Inflammatory macrophage (primary cell): ENCODE measurements around the gene HTR1D.
"Not testable (repeated sequence)": the region's sequence is repeated elsewhere in the genome, so short reads cannot be mapped to it uniquely, and the experiment has no call there.

Experiments
- DNase-seq, 2 donors: peaks; one replicate each; pipeline ENCODE4 v3.0.0-alpha.2; 2020 to 2022

HTR1D gene

DNA sequence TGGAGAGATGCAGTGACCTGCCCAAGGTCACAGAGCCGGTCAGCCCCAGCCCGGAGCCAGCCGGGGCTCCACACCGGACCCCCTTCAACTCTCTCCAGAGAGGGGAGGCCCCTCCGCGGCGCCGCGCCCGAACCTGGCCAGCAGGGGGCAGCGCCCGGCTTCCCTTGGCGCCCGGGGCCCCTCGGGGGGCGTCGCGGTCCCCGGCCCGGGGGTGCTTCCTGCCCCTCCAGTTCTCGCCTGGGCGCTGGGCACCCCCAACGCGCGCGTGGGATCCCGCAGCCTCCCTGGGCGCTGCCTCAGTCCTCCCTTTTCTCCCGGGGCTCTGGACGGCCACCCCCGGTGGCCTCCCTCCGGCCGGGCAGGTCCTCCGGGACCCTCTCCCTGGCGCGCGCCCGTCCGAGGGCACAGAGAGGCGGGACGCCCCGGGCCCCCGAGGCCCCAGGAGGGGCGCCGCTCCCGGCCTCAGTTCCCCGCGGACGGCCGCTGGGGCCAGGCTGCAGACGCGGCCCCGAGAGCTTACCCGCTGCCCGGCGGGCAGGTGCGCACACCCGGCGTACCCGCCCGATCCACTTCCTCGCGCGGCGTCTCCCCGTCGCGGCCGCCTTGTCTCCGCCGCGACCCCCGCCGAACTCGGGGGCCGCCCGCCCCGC is 406 bp downstream of the HTR1D start:
- no peak for DNase-seq

DNA sequence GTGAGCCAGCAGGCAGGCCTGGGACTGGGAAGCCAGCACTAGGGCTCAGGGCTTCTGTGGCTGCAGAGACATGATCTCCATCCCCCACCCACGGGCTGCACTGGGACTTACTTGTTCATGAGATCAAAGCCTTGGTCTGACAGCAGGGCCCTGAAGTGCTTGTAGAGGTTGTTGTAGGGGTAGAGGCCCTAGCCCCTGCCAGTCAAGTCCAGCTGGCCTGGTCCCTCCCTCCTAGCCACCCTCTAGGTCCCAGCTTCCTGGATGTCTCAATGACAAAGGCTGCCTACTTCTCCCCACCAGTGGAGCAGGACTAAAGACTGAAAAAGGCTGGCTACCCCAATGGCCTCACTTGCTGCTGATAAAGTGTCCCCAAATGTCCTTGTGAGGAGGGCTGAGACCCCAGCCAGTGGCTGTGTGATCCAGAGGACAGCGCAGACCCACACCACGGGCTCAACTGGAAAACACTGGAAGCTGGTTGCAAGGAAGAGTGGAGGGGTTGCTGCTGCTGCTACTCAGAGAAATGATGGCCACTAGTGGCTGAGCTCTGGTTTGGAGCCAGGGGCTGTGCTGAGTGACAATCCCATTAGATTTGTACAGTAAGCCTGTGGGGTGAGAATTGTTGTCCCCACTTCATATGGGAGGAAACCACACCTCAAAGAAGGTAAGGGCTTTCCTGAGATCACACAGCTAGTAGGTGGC is 1.4 kb downstream of the HTR1D start:
- no peak for DNase-seq

GRCh38 chr1:23215291-23215690 is 2.0 kb downstream of the HTR1D start:
- DNase-seq: no peak

- DNase-seq: no peak
These were observed 2.7 kb downstream of the HTR1D start for GRCh38 chr1:23214640-23215039.

GRCh38 chr1:23211955-23212354 is 5.3 kb downstream of the HTR1D start:
- DNase-seq: no peak

- DNase-seq: no peak
These were observed 6.3 kb downstream of the HTR1D start for GRCh38 chr1:23210963-23211362.

DNA sequence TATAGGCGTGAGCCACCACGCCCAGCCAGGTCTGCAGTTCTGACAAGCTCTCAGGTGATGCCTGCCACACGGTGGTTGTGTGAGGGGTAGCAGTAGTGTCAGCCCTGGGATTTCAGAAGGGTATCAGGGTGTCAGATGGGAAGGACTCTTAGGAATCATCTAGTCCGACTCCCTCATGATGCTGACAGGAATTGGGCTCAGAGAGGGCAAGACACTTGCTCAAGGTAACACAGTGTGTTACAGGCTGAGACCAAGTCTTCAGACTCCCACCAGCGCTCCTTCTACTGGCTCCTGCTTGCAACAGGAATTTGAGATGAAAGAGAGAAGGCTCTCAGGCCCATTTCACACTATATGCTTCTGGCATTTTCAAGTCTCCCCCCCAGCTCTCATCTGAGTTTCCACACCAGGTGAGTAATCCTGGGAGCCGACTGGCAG is 6.9 kb downstream of the HTR1D start:
- no peak for DNase-seq

GRCh38 chr1:23209770-23210169 is 7.5 kb downstream of the HTR1D start:
- DNase-seq: no peak

GRCh38 chr1:23208527-23208926 is 8.8 kb downstream of the HTR1D start:
- DNase-seq: no peak

DNA sequence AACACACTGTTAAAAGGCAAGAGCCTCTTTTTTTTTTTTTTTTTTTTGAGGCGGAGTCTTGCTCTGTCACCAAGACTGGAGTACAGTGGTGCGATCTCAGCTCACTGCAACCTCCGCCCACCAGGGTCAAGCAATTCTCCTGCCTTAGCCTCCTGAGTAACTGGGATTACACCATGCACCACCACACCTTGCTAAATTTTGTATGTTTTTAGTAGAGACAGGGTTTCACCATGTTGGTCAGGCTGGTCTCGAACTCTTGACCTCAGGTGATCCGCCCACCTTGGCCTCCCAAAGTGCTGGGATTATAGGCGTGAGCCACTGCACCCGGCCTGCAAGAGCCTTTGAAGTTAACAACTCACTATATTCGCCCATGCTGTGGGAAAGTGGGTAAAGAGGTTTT is 9.6 kb downstream of the HTR1D start:
- not testable (repeated sequence) for DNase-seq

- no peak for DNase-seq
These were observed 15.0 kb downstream of the HTR1D start for GRCh38 chr1:23202263-23202749.

DNA sequence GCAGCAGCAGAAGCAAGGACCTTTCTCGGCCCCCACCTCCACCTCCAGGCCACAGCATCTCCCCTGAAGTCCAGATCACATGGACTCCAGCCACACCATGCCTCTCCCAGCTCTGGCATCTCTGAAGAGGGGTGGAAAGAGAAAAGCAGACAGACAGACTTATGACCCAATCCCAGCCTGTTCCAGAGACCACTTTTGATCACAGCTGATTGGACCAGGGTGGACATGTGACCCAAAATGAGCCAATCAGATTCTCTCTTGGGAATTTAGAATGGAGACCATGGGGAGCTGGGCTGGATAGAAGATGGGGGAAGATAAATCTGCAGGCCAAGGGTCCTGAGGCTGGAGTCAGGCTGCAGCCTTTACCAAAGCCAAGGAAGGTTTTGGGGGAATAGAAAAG is 16.4 kb downstream of the HTR1D start:
- DNase-seq: no peak

- no peak for DNase-seq
These were observed 18.9 kb downstream of the HTR1D start for GRCh38 chr1:23198373-23198772.

DNA sequence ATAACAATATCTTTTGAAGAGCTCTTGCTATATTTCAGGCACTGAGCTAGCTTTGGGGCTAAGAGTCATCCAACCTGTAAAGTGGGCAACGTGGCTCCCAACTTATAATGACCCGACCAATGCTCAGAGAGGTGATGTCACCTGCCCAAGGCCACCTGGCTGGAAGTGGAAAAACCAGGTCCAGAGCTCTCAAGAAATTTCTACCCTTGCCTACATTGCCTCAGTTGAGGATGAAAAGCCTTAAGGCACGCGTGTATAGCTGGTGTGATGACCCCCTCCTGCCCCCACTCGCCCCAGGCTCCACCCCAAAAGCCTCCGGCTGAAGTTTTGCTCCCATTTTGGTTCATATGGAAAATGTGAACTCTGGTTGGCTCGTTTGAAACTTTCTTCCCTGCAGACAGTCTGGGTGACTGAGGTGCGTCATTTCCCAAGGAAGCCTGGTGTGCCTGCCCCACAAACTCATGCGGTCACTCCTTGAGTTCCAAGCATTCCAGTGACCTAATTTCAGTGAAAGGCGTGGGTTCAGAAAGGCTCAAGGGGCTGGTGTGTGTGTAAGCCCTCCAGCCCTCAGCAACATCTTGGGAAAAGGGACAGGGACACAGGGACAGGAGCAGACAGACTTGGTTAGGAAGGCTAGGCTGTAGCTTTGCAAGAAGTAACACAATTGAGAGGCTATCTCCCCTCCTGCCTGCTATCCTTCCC is 20.5 kb downstream of the HTR1D start:
- no peak for DNase-seq

GRCh38 chr1:23194119-23194984 is 22.9 kb downstream of the HTR1D start:
- DNase-seq: no peak

- no peak for DNase-seq
These were observed 23.7 kb downstream of the HTR1D start for GRCh38 chr1:23193391-23194118.

- no peak for DNase-seq
These were observed 26.1 kb downstream of the HTR1D start for GRCh38 chr1:23191199-23191598.

- peak; percentile 82 to 87 for DNase-seq
These were observed 28.3 kb downstream of the HTR1D start for GRCh38 chr1:23188936-23189452.

DNA sequence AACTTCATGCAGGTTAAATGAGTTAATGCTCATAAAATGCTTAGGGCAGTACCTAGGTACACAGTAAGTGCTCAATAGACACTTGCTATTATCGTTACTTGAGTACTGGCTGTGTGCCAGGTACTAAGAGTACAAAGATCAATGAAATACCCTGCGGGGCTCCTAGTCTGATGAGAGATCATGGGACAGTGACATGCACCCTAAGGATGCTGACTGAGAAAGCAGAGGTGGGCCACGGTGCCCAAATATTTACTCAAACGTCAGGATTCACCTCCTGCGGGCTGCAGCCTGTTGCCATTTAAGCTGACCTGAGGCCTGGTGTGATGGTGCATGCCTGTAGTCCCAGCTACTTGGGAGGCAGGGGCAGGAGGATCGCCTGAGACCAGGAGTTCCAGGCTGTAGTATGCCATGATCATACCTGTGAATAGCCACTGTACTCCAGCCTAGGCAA is 28.8 kb downstream of the HTR1D start:
- no peak for DNase-seq

DNA sequence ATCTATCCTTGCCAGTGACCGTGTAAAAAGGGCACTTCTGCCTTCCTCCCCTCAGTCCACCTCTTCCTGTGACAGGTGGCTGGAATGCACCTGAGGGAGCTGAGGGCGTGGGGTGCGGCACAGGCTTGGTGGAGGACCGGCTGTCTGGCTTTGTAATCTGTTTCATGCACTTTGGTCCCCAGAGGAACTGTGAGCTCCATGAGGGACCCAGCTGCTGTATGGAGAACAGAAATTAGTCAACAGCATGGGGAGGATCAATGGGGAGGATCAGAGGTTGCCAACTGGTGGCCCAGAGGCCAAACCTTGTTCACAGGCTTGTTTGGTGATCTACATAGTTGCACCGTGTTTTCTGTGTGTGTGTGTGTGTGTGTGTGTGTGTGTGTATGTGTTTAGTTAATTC is 29.7 kb downstream of the HTR1D start:
- no peak for DNase-seq

DNA sequence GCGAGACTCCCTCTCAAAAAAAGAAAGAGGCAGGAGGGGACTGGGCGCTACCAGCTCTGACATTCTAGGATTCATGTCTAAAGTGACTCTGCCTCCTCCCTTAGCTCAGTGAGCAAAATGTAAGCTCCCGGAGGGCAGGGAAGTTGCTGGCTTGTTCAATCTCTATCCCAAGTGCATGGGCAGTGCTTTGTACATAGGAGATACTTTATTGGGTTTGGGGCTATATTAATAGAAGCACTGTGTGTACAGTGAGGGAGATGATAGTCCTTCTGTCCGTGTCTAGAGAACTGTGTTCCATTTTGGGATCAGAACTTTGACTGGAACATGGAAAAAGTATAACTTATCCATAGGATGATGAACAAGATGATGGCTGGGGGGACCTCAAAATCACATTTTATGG is 31.9 kb downstream of the HTR1D start:
- no peak for DNase-seq
